Measurements from ENCODE around the gene ZNF778.

DNA sequence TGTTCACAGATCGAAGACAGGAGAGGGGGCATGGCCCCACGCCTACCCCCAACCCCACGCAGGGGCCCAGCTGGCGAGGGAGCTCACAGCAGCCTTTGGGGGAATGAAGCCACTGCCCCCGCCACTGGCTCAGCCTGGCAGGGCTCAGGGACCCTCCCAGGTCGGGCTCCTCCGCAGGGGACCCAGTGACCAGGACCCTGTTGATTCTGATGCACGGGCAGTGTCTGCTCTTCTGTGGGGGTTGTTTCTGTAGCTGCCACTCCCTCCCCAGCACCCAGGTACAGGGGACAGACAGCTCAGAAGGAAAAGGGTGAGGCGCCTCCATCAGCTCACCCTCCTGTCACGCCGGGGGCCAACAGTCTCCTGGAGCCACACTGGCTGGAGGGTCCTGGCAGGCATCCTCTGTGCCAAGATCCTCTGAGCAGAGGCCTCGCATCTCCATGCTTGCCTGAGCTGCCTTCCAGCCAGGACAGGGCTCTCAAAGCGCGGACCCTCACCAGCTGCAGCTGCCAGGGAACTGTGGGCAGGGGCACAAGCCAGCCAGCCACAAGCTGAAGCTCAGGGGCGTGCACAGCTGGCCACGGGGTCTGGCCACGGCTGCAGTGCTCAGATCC lies 49.1 kb downstream of the ZNF778 start:
- TF ChIP-seq, protein P1, sequence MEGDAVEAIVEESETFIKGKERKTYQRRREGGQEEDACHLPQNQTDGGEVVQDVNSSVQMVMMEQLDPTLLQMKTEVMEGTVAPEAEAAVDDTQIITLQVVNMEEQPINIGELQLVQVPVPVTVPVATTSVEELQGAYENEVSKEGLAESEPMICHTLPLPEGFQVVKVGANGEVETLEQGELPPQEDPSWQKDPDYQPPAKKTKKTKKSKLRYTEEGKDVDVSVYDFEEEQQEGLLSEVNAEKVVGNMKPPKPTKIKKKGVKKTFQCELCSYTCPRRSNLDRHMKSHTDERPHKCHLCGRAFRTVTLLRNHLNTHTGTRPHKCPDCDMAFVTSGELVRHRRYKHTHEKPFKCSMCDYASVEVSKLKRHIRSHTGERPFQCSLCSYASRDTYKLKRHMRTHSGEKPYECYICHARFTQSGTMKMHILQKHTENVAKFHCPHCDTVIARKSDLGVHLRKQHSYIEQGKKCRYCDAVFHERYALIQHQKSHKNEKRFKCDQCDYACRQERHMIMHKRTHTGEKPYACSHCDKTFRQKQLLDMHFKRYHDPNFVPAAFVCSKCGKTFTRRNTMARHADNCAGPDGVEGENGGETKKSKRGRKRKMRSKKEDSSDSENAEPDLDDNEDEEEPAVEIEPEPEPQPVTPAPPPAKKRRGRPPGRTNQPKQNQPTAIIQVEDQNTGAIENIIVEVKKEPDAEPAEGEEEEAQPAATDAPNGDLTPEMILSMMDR (IDR thresholded peaks at IDR 0.05) = no peak
- no peak for TF ChIP-seq EZH2 (IDR thresholded peaks at IDR 0.05; ENCODE audit: borderline replicate concordance, insufficient read depth, low read depth, low read length, poor library complexity, severe bottlenecking)

All from B cell (primary cell).